ENCODE results near the gene CAMK2D.

DNA sequence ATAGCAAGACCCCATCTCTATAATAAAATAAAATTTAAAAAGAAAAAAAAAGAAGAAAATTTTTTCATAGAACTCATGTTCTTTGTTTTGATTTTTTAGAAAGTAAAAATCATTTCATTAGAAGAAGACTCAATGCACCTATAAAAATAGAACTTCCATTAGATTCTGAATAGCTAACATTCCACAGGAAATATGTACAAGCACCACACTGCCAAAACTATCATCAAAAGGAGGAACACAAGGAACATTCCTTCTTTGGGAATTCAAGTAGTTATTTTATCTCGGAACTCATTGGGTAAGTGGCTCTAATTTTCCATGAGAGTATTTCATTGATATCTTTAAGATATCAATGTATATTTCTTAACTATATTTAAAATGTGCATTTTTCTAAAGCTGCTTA is 157.6 kb downstream of the CAMK2D start:
- TF ChIP-seq CTCF (conservative IDR thresholded peaks at IDR 0.05 in 1 of 2, IDR thresholded peaks at IDR 0.05 in 1 of 2; ENCODE audit: low read depth in 1 of 2, low read length in 2 of 2) (no peak), EZH2 (IDR thresholded peaks at IDR 0.05; ENCODE audit: low read length, missing control alignments) (no peak)

All from fibroblast of lung (primary cell).